Activated T-cell treated with anti-CD3 and anti-CD28 coated beads, Interleukin-2, amount 50 U/mL, for 72 hours (primary cell): ENCODE data around the gene TOX3. TPM values are rescaled to one million over a fixed set of nuclear protein-coding genes. Genes with fewer than 3 reads are reported as not detected.

Source experiments
- ATAC-seq, 2 donors: fragments of 150-1000 bp; cut with Tn5 transposase; replicated peaks in 1 of 2; 2 replicates each; pipeline ENCODE4 v1.10.0; 2021; ENCODE audit warnings: moderate library complexity in 2 of 2, mild to moderate bottlenecking in 1 of 2
- DNase-seq, 2 donors: peaks; one replicate each; pipeline ENCODE4 v3.0.0; 2021 to 2022; ENCODE audit warnings: mixed read lengths in 1 of 2
- H3K27ac Mint-ChIP-seq: one replicate; pipeline ENCODE4 v1.8.0; 2022; ENCODE audit warnings: mild to moderate bottlenecking, moderate library complexity, mixed read lengths
- H3K27me3 Mint-ChIP-seq: one replicate; pipeline ENCODE4 v1.8.0; 2022; ENCODE audit warnings: low read depth, mixed read lengths
- H3K36me3 Mint-ChIP-seq, 2 donors: one replicate each; pipeline ENCODE4 v1.8.0; 2022; ENCODE audit warnings: mixed read lengths in 2 of 2, mild to moderate bottlenecking in 1 of 2; ENCODE audit not compliant: insufficient read depth in 2 of 2
- H3K4me1 Mint-ChIP-seq: one replicate; pipeline ENCODE4 v1.8.0; 2022; ENCODE audit warnings: low read depth, mixed read lengths
- H3K4me3 Mint-ChIP-seq, 2 donors: one replicate each; pipeline ENCODE4 v1.8.0; 2022; ENCODE audit warnings: mild to moderate bottlenecking in 2 of 2, mixed read lengths in 2 of 2, moderate library complexity in 2 of 2
- H3K9me3 Mint-ChIP-seq, 2 donors: one replicate each; pipeline ENCODE4 v1.8.0; 2022; ENCODE audit warnings: mixed read lengths in 2 of 2
- total RNA-seq, 2 donors: library from RNA; stranded (reverse); gene quantifications; one replicate each; pipeline ENCODE4 v1.2.3, GENCODE V29; 2022

The TOX3 gene
- total RNA-seq, 2 donors from 2014 or later, result not detected

DNA sequence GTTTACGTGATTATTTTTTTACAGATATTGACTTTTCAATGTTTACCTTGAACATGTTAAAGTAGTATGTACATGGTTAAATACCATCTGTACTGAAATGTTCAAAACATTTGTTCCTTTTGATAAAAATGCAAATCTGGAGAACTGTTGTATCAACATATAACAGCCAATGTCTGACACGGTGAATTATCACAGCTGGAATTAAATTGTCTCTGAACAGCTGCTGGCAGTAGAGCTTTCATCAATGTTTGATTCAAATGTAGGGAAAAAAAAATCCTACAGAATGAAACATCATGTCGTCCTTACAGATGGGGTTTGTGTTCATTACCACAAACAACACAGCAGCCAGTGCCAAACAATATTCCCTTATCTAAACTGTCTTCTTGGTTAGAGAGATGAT, 79.9 kb downstream of the TOX3 start:
- H3K36me3 Mint-ChIP-seq, result no peaks in the 10 kb centered on the region
- H3K27ac Mint-ChIP-seq, result no peak overlapping the region
- no peak for DNase-seq
- H3K27me3 Mint-ChIP-seq, result no peaks in the 10 kb centered on the region
- H3K4me1 Mint-ChIP-seq, result no peaks in the 10 kb centered on the region
- no peaks in the 10 kb centered on the region for H3K9me3 Mint-ChIP-seq
- ATAC-seq, result no peak
- no peak overlapping the region for H3K4me3 Mint-ChIP-seq

DNA sequence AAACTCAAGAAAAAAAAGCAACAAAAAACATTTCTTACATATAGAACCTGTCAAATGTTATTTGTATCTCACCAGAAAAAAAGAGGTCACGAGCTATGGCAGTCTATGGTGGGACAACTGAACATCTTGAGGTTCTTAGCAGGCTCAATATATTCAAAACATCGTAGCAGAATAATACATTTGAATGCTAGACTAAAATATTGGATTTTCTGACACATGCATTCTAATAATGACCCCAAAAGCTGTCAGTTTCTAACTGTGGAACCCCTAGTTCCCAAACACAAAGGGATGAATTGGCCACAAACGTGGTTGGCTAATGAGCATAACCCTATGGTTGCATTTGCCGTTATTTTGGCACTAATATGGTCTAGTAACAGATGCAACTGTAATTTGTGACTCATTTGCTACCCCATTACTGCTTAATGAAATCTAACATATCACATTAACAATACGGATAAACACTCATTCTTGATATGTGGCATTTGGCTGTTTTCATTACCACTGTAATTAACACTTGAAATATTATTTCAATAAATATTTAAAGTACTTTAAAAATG, 81.2 kb downstream of the TOX3 start:
- Mint-ChIP-seq H3K4me1 (no peaks in the 10 kb centered on the region), H3K36me3 (no peaks in the 10 kb centered on the region), H3K9me3 (no peaks in the 10 kb centered on the region), H3K27ac (no peak overlapping the region), H3K27me3 (no peaks in the 10 kb centered on the region), H3K4me3 (no peak overlapping the region)
- DNase-seq (no peak), ATAC-seq (no peak)

DNA sequence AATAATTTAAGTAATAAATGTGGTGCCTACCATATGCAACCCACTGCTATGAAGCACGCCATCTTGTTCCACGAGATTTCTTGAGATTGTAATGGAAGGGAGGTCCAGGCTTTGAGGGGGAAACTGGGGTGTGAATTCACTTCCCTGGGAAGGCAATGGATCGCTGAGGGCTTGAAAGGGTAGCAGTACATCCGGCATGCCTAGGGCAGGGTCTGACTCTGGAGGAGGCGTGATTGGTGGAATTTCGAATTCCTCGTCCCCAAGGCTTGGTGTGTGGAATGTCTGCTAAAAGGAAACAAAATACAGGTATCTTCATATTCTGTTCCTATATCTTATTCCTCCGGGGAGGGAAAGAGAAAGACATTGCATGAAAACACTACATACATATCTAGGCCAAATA, 83.0 kb downstream of the TOX3 start:
- Mint-ChIP-seq H3K4me3 (no peak overlapping the region), H3K27ac (no peak overlapping the region), H3K4me1 (no peaks in the 10 kb centered on the region), H3K27me3 (no peaks in the 10 kb centered on the region), H3K36me3 (no peaks in the 10 kb centered on the region), H3K9me3 (no peaks in the 10 kb centered on the region)
- ATAC-seq (no peak), DNase-seq (no peak)

GRCh38 chr16:52462816-52463215, 84.1 kb downstream of the TOX3 start:
- no peaks in the 10 kb centered on the region for H3K36me3 Mint-ChIP-seq
- no peaks in the 10 kb centered on the region for H3K4me1 Mint-ChIP-seq
- no peak for ATAC-seq
- H3K4me3 Mint-ChIP-seq, result no peak overlapping the region
- H3K9me3 Mint-ChIP-seq, result no peaks in the 10 kb centered on the region
- no peak overlapping the region for H3K27ac Mint-ChIP-seq
- DNase-seq, result no peak
- H3K27me3 Mint-ChIP-seq, result no peaks in the 10 kb centered on the region

DNA sequence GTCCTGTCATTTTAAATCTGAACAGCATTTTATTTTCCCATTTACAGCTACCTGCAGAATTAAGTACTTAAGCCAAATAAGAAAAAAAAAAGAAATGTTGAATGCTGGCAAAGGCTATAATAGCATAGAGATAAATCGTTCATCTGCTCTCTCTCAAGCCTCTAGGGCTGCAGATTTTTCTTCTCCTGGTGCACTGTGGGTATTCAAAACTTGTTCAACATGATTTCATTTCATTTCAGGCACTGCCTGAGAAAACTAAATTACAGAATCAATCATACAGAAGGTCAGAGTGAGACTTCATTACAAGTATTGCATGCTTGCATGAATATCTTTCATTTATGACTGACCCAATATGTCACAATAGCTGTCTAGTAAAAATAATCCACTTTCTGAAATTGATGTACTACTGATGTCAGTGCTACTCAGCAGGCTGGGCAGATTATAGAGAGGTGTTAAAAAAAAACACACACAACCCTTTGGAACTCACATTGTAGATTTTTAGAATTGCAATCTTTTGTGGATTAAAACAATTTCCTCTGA, 86.2 kb downstream of the TOX3 start:
- H3K36me3 Mint-ChIP-seq, result no peaks in the 10 kb centered on the region
- DNase-seq, result no peak
- no peak for ATAC-seq

DNA sequence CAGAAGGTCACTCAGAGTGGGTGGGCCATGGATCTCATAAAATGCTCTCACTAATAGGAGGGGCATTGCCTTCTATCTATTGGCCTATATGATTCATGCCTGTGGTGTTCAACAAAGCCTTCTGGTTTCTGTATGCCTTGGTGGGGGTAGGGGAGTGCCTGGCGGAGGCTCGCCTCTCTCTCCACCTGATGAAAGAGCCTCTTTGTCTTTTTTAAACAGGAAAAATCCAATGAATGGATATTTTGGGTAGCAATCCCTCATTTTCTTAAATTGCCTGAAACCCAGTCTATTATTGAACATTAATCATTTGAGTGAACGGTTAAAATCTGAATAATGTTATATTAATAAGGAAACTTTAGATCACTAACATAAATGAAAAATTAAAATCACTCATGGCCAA, 90.6 kb downstream of the TOX3 start:
- ATAC-seq, result no peak
- H3K27ac Mint-ChIP-seq, result no peak overlapping the region
- no peaks in the 10 kb centered on the region for H3K27me3 Mint-ChIP-seq
- no peak overlapping the region for H3K4me3 Mint-ChIP-seq
- no peaks in the 10 kb centered on the region for H3K4me1 Mint-ChIP-seq
- H3K36me3 Mint-ChIP-seq, result no peaks in the 10 kb centered on the region
- peaks cover 2 to 3% of the 10 kb centered on the region in 2 donors for H3K9me3 Mint-ChIP-seq
- no peak for DNase-seq

More for the DNA sequence above, 86.2 kb downstream of the TOX3 start:
- Mint-ChIP-seq H3K27me3 (no peaks in the 10 kb centered on the region), H3K9me3 (no peaks in the 10 kb centered on the region), H3K27ac (no peak overlapping the region), H3K4me1 (no peaks in the 10 kb centered on the region), H3K4me3 (no peak overlapping the region)

DNA sequence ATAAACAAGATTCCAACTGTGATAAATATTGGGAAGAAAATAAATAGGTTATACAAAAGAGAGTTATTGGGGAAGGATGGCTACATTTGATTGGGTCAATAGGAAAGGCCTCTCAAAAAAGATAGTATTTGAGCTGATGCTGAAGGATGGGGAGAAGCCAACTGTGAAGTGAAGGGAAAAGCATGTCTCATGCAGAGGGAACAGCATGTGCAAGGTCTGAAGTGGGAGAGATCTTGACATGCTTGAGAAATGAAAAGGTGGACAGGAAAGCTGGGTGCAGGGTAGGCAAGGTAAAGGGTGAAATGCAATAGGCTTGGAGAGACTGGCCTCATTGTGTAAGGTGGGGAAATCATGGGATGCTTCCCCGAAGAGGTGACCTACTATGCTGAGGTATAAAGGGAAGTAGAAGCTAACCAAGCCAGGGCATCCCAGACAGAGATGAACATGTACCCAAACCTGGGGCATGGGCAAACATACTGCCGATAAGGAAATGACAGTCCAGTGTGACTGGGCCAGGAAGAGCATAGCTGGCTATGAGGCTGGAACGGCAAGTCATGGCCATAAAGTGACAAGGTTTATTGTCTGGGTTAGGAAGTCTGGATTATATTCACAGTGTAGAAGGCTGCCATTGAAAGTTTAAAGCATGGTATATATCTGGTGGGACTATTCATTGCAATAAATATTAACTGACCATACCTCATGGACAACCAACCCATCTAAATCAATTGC, 91.2 kb downstream of the TOX3 start:
- Mint-ChIP-seq H3K27me3 (no peaks in the 10 kb centered on the region), H3K27ac (no peak overlapping the region), H3K4me3 (no peak overlapping the region), H3K36me3 (no peaks in the 10 kb centered on the region), H3K9me3 (peaks cover 2 to 3% of the 10 kb centered on the region in 2 donors), H3K4me1 (no peaks in the 10 kb centered on the region)
- ATAC-seq (no peak), DNase-seq (no peak)

- DNase-seq, result no peak
- H3K4me3 Mint-ChIP-seq, result no peak overlapping the region
- H3K9me3 Mint-ChIP-seq, result peaks cover 2 to 5% of the 10 kb centered on the region in 2 donors
- H3K36me3 Mint-ChIP-seq, result no peaks in the 10 kb centered on the region
- ATAC-seq, result no peak
- no peak overlapping the region for H3K27ac Mint-ChIP-seq
- H3K4me1 Mint-ChIP-seq, result no peaks in the 10 kb centered on the region
- no peaks in the 10 kb centered on the region for H3K27me3 Mint-ChIP-seq
These were observed 93.3 kb downstream of the TOX3 start for GRCh38 chr16:52453644-52454043.

DNA sequence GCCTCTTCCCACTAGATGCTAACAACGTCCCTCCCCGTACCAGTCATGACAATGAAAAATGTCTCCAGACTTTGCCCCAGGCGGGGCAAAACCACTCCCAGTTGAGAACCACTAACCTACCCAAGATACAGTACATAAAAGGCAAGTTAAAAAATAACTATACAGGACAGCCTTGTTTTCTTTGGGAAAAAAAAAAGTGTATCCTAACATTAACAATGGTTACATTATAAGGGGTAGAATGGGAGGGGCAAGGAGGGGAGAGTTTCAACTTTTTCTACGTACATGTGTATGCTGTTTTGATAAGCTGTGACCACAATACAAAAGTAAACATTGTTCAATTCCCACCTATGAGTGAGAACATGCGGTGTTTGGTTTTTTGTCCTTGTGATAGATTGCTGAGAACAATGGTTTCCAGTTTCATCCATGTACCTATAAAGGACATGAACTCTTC, 94.9 kb downstream of the TOX3 start:
- no peaks in the 10 kb centered on the region for H3K36me3 Mint-ChIP-seq
- no peak for DNase-seq

DNA sequence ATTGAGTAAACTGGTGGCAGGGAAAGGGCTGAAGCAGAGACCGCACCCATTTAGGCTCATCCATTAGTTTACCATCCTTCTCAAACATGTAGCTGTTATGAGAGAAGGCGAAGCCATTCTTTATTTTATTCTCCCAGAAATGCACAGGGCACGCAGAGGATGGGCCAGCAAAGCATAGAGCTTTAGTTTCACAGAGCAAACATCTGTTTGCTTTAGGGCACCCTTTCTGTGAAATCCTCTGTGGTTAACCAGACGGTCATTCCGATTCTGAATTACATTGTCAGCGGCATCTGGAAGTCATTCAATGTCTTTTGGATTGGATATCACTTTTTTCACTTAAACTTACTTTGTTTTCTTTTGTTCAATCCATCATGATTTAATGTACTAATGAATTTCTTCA, 96.0 kb downstream of the TOX3 start:
- no peak overlapping the region for H3K4me3 Mint-ChIP-seq
- H3K27me3 Mint-ChIP-seq, result no peaks in the 10 kb centered on the region
- ATAC-seq (no peak), DNase-seq (no peak)
- no peaks in the 10 kb centered on the region for H3K4me1 Mint-ChIP-seq
- no peak overlapping the region for H3K27ac Mint-ChIP-seq
- no peaks in the 10 kb centered on the region for H3K36me3 Mint-ChIP-seq
- H3K9me3 Mint-ChIP-seq, result peaks cover 2 to 5% of the 10 kb centered on the region in 2 donors

More for the DNA sequence above, 94.9 kb downstream of the TOX3 start:
- H3K9me3 Mint-ChIP-seq, result peaks cover 2 to 5% of the 10 kb centered on the region in 2 donors
- H3K27me3 Mint-ChIP-seq, result no peaks in the 10 kb centered on the region
- ATAC-seq, result no peak
- H3K4me1 Mint-ChIP-seq, result no peaks in the 10 kb centered on the region
- H3K4me3 Mint-ChIP-seq, result no peak overlapping the region
- no peak overlapping the region for H3K27ac Mint-ChIP-seq

- ATAC-seq (no peak), DNase-seq (no peak)
- Mint-ChIP-seq H3K27ac (no peak overlapping the region), H3K4me3 (no peak overlapping the region), H3K9me3 (peaks cover 0 to 2% of the 10 kb centered on the region in 2 donors), H3K36me3 (no peaks in the 10 kb centered on the region), H3K27me3 (no peaks in the 10 kb centered on the region), H3K4me1 (no peaks in the 10 kb centered on the region)
These were observed 96.7 kb downstream of the TOX3 start for GRCh38 chr16:52450241-52450640.

DNA sequence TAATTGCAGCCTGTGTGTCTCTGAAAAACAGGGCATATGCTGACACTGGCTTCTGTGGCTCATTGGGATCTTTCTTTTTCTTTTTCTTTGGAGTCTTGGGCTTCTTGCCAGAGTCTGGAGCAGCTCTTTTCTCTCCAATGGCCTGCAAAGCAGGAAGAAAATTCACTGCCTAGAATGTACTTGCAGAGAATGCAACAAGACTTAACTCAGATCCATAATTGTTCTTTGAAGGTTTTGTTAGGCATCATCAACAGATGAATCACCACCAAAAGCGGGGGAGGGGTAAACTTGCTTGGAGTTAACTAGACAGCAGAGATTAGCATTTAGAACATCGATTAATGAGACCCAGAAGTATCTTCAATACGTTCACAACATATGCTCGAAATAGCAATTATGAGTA, 100.9 kb downstream of the TOX3 start:
- H3K36me3 Mint-ChIP-seq, result no peaks in the 10 kb centered on the region
- DNase-seq, result no peak
- H3K27me3 Mint-ChIP-seq, result no peaks in the 10 kb centered on the region
- H3K4me3 Mint-ChIP-seq, result no peak overlapping the region
- H3K9me3 Mint-ChIP-seq, result peaks cover 0 to 1% of the 10 kb centered on the region in 2 donors
- no peak for ATAC-seq
- no peak overlapping the region for H3K27ac Mint-ChIP-seq
- no peaks in the 10 kb centered on the region for H3K4me1 Mint-ChIP-seq

DNA sequence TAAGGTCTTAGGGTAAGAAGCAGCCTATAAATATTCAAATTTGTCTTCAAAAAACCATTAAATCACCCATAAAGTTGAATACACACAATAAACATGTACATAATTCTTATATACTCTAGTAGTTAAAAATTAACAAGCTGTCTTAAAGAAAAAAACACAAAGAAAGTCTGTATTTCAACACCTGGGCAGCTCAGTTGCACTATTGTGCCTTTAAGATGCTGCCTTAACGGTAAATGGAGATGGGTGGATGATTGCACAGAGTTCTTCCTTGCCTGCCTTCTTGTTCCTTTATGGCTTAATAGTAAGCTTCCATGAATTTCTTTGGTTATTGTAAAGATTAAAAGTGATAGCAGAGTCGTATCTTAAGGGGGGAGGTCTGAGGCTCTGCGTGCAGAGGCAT, 105.1 kb downstream of the TOX3 start:
- ATAC-seq (no peak), DNase-seq (no peak)
- H3K36me3 Mint-ChIP-seq, result no peaks in the 10 kb centered on the region
- H3K9me3 Mint-ChIP-seq, result peaks cover 2 to 4% of the 10 kb centered on the region in 2 donors
- no peaks in the 10 kb centered on the region for H3K27me3 Mint-ChIP-seq
- no peak overlapping the region for H3K27ac Mint-ChIP-seq
- H3K4me3 Mint-ChIP-seq, result no peak overlapping the region
- no peaks in the 10 kb centered on the region for H3K4me1 Mint-ChIP-seq

- Mint-ChIP-seq H3K9me3 (peaks cover 2 to 4% of the 10 kb centered on the region in 2 donors), H3K27me3 (no peaks in the 10 kb centered on the region), H3K36me3 (no peaks in the 10 kb centered on the region), H3K4me3 (no peak overlapping the region), H3K27ac (no peak overlapping the region), H3K4me1 (no peaks in the 10 kb centered on the region)
- DNase-seq (no peak), ATAC-seq (no peak)
These were observed 106.7 kb downstream of the TOX3 start for GRCh38 chr16:52440248-52440647.
